ENCODE results near the gene OLFM3.

DNA sequence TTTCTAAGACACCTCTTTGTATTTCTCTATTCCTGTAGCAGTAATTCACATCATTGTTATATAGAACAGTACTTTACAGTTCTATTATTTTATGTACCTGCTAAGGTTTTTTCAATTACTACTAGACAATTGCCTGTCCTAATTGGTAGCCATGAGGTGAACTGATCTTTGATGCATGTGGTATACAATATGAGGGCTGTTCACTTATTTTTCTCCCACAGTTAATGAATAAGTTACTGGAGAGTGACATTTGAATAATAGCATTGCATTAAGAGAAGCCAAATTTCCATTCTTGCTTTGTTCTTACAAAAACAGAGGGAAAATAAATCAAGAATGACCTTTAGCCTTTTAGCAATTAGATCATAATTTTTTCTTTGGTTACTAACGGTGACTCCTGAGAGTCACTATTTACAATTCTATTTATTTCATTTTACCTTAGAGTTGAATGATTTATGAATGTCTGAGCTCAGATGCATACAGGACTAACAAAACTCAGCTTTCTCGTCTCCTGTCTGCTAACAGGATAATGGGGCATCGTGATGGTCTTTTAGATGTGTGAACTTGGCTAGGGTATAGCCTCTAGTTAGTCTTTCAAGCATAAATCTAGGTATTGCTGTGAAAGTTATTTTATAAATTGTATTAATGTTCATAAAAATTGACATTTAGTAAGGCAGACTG, 54.1 kb downstream of the OLFM3 start:
- TF ChIP-seq CTCF (IDR thresholded peaks at IDR 0.05), result no peak
- TF ChIP-seq POLR2A (IDR thresholded peaks at IDR 0.05), result no peak
